ENCODE results near the gene RTP3.

The RTP3 gene

DNA sequence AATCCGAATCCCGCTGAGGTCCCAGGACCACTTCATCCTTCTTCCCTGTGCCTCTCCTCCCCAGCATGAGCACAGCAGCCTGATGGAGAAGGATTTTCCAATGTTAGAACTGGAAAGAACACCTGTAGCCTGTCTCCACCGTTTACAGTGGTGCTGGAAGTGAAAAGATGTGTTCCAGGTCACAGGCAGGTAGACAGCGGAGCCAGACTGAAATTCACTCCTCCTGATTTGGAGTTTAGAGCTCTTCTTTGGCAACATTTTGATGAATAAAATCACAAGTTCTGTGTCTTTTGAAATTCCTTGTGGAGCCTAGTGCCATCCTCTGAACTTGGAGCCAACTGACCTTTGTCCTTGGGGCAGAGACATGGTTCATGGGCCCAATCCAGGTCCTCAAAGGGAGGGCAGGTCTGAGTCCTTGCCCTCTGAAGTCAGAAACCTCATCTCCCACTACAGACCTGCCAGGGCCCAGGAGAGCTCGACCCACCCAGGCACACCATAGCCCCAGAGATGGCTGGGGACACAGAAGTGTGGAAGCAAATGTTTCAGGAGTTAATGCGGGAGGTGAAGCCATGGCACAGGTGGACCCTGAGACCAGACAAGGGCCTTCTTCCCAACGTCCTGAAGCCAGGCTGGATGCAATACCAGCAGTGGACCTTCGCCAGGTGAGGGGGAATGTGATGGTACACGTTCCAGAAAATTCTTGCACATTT is at the start of gene RTP3:
RTP3 (plus strand) TSS at position 421 of the 710 bp plus-strand sequence; CDS start at position 508, 87 bp downstream.
- no peak within 1 kb of the TSS for H3K4me3 ChIP-seq (ENCODE audit: low read depth, low read length)
- no peak for TF ChIP-seq CTCF (IDR thresholded peaks at IDR 0.05; ENCODE audit: borderline replicate concordance, insufficient read depth, low read depth, low read length)

DNA sequence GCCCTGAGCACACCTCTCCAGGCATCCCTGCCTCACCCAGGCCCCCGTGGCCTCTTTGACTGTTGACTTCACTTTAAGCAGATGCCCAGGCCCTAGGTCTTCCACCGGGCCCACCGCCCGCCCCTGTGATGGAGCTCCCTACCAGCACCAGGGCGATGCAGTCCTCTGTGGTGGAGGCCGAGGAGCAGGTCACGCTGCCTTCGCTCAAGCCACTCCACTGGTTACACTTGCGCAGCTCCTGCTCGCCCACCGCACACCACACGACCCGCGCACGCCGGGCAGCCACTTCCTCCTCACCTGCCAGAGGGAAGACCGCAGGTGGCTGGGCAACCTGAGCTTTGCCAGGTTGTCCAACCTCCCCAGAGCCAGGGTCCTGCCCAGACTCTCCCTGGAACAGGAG is 49.1 kb upstream of the RTP3 start:
- no peak overlapping the region for H3K4me3 ChIP-seq (ENCODE audit: low read depth, low read length)
- no peak for TF ChIP-seq CTCF (IDR thresholded peaks at IDR 0.05; ENCODE audit: borderline replicate concordance, insufficient read depth, low read depth, low read length)

DNA sequence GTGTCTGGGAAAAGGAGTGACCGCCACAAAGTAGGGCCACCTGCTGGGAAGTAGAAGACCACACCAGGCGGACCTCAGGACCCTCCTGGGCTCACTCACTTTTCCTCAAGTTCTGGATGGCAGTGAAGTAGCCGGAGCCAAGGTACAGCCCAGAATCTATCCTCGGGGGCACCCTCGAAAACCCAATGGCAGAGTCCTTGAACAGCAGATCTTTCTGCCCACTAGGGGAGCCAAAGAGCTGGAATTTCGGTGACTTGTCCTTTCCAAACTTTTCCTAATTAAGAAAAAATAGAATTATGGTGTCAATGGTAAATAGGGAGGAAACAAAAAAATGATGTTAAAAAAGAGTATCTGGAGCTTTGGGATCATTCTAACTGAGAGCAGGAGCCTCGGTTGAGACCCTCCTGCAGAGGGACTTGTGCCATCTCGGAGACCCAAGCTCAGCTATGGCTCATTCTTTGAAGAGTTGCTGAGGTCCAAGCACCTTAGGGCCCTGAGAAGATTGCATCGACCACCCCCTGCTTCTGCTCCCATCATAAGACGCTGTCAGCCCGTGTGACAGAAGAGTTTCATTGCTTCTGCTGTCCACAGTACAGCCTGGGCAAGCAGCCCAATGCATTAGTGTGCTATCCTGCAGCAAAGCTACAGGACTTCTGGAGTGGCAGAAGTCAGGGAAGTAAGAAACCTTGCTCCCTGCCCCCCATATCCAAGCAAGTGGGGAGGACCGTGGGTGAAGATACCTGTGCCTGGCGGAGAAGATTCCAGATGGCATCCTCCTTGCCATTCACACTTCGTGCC is 47.8 kb upstream of the RTP3 start:
- no peak overlapping the region for H3K4me3 ChIP-seq (ENCODE audit: low read depth, low read length)
- TF ChIP-seq CTCF (IDR thresholded peaks at IDR 0.05; ENCODE audit: borderline replicate concordance, insufficient read depth, low read depth, low read length), result peak; percentile 64

DNA sequence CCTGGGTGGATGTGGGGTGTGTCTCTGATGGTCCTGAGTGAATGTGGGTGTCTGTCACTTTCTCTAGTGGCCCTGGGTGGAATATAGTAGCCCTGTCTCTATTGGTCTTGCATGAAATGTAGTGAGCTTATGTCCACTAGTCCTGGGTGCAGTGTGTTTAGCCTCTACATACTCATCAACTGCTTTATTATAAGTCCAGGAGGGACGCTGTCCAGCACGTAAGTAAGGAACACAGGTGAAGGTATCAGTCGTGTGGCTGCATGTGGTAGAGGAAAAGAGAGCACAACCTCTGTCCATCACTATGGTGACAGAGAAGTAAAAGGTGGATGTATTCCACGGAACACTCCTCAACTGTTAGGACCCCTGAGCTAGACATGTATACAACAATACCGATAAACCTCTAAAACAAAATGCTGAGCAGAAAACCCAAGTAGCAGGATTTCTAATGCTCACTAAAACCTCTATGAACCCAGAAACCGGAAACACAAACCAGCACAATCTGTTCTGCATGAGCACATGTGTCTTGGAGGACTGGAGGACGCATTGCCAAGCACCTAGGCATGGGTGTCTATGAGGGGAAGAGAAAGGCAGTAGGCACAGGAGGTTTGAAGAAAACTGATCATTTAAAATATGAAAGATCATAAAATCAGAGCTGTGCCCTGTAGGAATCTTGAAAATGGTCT is 44.1 kb upstream of the RTP3 start:
- no peak for TF ChIP-seq CTCF (IDR thresholded peaks at IDR 0.05; ENCODE audit: borderline replicate concordance, insufficient read depth, low read depth, low read length)
- no peak overlapping the region for H3K4me3 ChIP-seq (ENCODE audit: low read depth, low read length)

GRCh38 chr3:46454209-46454595 is 43.6 kb upstream of the RTP3 start:
- no peak for TF ChIP-seq CTCF (IDR thresholded peaks at IDR 0.05; ENCODE audit: borderline replicate concordance, insufficient read depth, low read depth, low read length)

GRCh38 chr3:46454606-46455005 is 43.2 kb upstream of the RTP3 start:
- no peak overlapping the region for H3K4me3 ChIP-seq (ENCODE audit: low read depth, low read length)
- no peak for TF ChIP-seq CTCF (IDR thresholded peaks at IDR 0.05; ENCODE audit: borderline replicate concordance, insufficient read depth, low read depth, low read length)

More at GRCh38 chr3:46454209-46454595, 43.6 kb upstream of the RTP3 start:
- H3K4me3 ChIP-seq (ENCODE audit: low read depth, low read length), result no peak overlapping the region

All from GM12875 (cell line).